AG09309 (cell line): ENCODE data around the gene PPP2R3C.
"Not testable (repeated sequence)": the region's sequence is repeated elsewhere in the genome, so short reads cannot be mapped to it uniquely, and the experiment has no call there.

Source experiments
- DNase-seq: peaks from one replicate; pipeline ENCODE4 v3.0.0-alpha.2; 2010; ENCODE audit warnings: low read depth
- H3K4me3 ChIP-seq: 2 replicates; pipeline ENCODE4 v1.5.1; 2011; ENCODE audit warnings: mild to moderate bottlenecking, low read depth, low read length, moderate library complexity; ENCODE audit not compliant: control insufficient read depth
- TF ChIP-seq, protein P1 (sequence below): IDR thresholded peaks from 2 replicates; pipeline ENCODE4 v1.5.1; 2011; ENCODE audit warnings: mild to moderate bottlenecking, low read depth, low read length, inconsistent platforms; ENCODE audit not compliant: insufficient read depth, control insufficient read depth; ENCODE audit errors: missing control alignments

PPP2R3C gene

DNA sequence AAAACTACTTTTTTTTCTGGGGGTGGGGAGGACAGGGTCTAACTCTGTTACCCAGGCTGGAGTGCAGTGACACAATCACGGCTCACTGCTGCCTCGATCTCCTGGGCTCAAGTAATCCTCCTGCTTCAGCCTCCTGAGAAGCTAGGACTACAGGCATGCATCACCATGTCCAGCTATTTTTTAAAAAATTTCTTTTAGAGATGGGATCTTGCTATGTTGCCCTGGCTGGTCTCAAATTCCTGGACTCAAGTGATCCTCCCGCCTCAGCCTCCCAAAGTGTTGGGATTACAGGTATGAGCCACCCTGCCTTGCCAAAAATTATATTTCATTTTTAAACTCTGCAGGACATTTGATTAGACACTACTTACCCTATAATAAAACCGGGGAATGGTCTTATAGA lies 5.5 kb downstream of the PPP2R3C start:
- TF ChIP-seq, protein P1, sequence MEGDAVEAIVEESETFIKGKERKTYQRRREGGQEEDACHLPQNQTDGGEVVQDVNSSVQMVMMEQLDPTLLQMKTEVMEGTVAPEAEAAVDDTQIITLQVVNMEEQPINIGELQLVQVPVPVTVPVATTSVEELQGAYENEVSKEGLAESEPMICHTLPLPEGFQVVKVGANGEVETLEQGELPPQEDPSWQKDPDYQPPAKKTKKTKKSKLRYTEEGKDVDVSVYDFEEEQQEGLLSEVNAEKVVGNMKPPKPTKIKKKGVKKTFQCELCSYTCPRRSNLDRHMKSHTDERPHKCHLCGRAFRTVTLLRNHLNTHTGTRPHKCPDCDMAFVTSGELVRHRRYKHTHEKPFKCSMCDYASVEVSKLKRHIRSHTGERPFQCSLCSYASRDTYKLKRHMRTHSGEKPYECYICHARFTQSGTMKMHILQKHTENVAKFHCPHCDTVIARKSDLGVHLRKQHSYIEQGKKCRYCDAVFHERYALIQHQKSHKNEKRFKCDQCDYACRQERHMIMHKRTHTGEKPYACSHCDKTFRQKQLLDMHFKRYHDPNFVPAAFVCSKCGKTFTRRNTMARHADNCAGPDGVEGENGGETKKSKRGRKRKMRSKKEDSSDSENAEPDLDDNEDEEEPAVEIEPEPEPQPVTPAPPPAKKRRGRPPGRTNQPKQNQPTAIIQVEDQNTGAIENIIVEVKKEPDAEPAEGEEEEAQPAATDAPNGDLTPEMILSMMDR, result no peak
- DNase-seq, result no peak

DNA sequence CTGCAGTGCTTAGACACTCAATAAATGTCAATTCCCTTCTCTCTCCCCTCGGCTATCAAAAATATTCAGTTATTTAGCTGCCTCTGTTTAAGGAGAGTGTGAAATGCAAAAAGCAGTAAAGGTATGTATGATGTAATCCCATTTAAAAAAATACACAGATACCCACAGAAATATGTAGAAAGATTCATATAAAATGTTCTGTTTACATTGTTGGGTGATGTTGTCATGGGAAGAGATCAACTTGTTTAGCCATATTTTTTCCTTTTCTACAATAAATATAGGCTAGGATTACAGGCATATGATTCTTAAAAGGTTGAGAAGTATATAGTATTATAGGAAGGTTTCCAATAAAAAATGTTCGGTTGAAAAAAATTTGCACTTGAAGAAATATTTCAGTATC lies 7.8 kb downstream of the PPP2R3C start:
- TF ChIP-seq, protein P1, result no peak
- H3K4me3 ChIP-seq, result no peak overlapping the region
- DNase-seq, result no peak

More for the DNA sequence above, 5.5 kb downstream of the PPP2R3C start:
- no peak overlapping the region for H3K4me3 ChIP-seq

DNA sequence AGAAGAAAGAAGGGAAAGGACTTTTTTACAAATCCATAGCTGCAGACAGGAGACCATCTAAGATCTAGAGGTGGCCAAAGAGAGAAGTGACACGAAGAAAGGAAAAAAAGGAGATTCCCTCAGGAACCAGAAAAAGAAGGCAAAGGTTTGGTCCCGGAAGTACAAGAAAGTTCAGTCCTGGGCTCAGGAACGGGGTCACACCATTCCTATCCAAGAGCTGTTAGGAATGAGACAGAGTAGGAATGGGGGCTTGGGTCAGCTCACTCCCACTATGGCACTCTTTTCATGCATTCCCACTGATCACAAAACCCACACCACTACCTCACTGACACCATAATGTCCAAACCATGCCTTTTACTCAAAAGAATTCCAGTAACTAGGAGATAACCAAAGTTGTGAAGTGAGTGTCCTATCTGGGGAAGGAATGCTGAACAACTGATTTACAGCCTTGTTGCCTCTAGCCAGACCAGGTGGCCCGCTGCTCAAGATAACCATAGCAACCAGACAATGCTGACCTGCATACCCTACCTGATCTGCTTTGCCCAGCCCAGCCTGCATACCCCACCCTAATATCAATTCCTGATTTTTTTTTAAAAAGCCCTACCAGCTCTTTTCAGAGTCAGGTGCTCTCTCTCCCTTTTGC lies 8.4 kb downstream of the PPP2R3C start:
- no peak overlapping the region for H3K4me3 ChIP-seq
- TF ChIP-seq, protein P1, result no peak
- no peak for DNase-seq

DNA sequence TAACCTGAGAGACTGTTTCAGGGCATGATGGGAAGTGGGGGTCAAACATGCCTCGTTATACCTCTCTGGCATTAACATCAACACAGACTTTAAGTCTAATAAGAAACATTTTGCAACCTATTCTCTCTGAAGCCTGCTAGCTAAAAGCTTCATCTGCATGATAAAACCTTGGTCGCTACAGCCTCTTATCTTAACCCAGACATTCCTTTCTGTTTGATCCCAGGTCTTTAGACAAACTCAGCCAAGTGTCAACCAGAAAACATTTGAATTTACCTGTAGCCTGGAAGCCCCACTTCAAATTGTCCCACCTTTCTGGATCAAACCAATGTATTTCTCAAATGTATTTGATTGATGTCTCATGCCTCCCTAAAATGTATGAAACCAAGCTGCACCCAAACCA lies 9.1 kb downstream of the PPP2R3C start:
- TF ChIP-seq, protein P1, result no peak
- DNase-seq, result no peak
- no peak overlapping the region for H3K4me3 ChIP-seq

DNA sequence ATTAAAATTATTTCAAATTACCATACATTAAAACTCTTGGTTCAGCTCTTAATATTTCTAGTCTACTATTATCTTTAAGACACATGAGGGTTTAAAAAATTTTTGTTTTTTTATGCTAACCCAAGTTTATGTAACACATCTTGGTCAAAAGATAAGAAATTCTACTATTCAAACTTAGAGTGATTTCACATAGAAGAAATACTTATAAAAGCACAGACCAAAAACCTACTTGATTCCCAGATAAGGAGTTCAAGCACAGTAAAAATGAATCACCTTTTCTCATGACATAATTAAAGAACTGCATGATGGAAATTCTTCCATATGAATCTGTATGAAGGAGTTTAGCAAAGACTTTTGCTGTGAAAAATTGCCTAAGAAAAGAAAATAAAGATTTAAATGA lies 13.9 kb downstream of the PPP2R3C start:
- DNase-seq, result no peak
- TF ChIP-seq, protein P1, result no peak
- no peak overlapping the region for H3K4me3 ChIP-seq

DNA sequence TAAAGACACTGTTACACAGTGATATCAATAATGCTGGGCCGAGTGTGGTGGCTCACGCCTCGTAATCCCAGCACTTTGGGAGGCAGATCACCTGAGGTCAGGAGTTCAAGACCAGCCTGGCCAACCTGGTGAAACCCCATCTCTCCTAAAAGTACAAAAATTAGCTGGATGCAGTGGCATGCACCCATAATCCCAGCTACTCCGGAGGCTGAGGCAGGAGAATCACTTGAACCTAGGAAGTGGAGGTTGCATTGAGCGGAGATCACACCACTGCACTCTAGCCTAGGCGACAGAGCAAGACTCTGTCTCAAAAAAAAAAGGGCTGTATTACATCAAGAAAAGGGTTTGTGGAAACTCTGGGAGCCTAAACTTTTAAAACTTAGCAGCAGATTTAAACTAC lies 27.1 kb downstream of the PPP2R3C start:
- DNase-seq, H3K4me3 ChIP-seq: not testable (repeated sequence)

DNA sequence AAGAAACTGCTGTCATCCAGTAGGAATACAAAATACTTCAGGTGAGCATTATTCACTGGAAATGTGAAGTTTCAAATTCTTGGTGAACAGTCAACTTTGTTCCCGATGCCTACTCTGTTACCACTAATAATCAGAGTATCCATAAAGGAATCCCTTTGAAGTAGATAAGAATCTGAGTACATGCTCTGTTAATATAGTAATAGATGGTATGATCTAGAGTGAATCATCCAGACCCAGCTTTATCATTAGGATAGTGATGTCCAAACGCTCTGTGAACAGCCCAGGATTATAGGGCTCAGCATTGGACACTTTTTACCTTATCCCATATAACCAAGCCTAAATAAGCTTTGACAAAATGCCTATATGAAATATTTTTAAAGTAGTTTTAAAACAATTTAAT lies 33.3 kb downstream of the PPP2R3C start:
- no peak overlapping the region for H3K4me3 ChIP-seq
- TF ChIP-seq, protein P1, result no peak

More for the DNA sequence above, 33.3 kb downstream of the PPP2R3C start:
- no peak for DNase-seq
